ENCODE results near the gene DENND1A. TPM values are rescaled to one million over a fixed set of nuclear protein-coding genes. Genes with fewer than 3 reads are reported as not detected.

The DENND1A gene
- total RNA-seq, 6 experiments from 2014 or later: 13.9 to 22.6 (median 16.3) TPM

GRCh38 chr9:123584202-123585176 lies 345.4 kb downstream of the DENND1A start:
- H3K27ac ChIP-seq: no peak overlapping the region
- WGBS (ENCODE audit: insufficient coverage, low coverage, low lambda C conversion rate, missing lambda C conversion rate): 100% methylated on average over 6 of the region's 10 CpGs
- DNase-seq: no peak
- no peaks in the 10 kb centered on the region for H3K9me3 ChIP-seq
- no peaks in the 10 kb centered on the region for H3K4me1 ChIP-seq
- H3K36me3 ChIP-seq: no peaks in the 10 kb centered on the region
- intact Hi-C loops (cut with DNase I): no loop called here
- TF ChIP-seq POLR2A (IDR thresholded peaks at IDR 0.05) (no peak), CTCF (IDR thresholded peaks at IDR 0.05) (no peak)
- no peaks in the 10 kb centered on the region for H3K27me3 ChIP-seq
- ATAC-seq: peak in 1 of 4 donors; percentile 30
- no peak overlapping the region for H3K4me3 ChIP-seq

- Histone ChIP-seq H3K27ac (no peak overlapping the region), H3K9me3 (no peaks in the 10 kb centered on the region), H3K36me3 (no peaks in the 10 kb centered on the region), H3K27me3 (no peaks in the 10 kb centered on the region), H3K4me3 (no peak overlapping the region), H3K4me1 (no peaks in the 10 kb centered on the region)
- TF ChIP-seq POLR2A (IDR thresholded peaks at IDR 0.05) (no peak), CTCF (IDR thresholded peaks at IDR 0.05) (no peak)
- 100% methylated on average over 2 of the region's 2 CpGs for WGBS (ENCODE audit: insufficient coverage, low coverage, low lambda C conversion rate, missing lambda C conversion rate)
- DNase-seq (no peak), ATAC-seq (no peak)
- intact Hi-C loops (cut with DNase I): no loop called here
These were observed 346.3 kb downstream of the DENND1A start for GRCh38 chr9:123583646-123584045.

- WGBS (ENCODE audit: insufficient coverage, low coverage, low lambda C conversion rate, missing lambda C conversion rate): 60% methylated on average over 1 of the region's 2 CpGs
- DNase-seq (no peak), ATAC-seq (no peak)
- no peaks in the 10 kb centered on the region for H3K4me1 ChIP-seq
- intact Hi-C loops (cut with DNase I): no loop called here
- TF ChIP-seq CTCF (IDR thresholded peaks at IDR 0.05): no peak
- no peak for TF ChIP-seq POLR2A (IDR thresholded peaks at IDR 0.05)
- H3K4me3 ChIP-seq: no peak overlapping the region
- H3K36me3 ChIP-seq: no peaks in the 10 kb centered on the region
- no peaks in the 10 kb centered on the region for H3K27me3 ChIP-seq
- no peaks in the 10 kb centered on the region for H3K9me3 ChIP-seq
- H3K27ac ChIP-seq: no peak overlapping the region
These were observed 358.7 kb downstream of the DENND1A start for GRCh38 chr9:123571240-123571639.

- whole genome bisulfite sequencing (ENCODE audit: insufficient coverage, low coverage, low lambda C conversion rate, missing lambda C conversion rate): 65% methylated on average over 16 of the region's 17 CpGs
- DNase-seq: no peak
These were observed 360.9 kb downstream of the DENND1A start for GRCh38 chr9:123568691-123569688.

More at GRCh38 chr9:123568691-123569688, 360.9 kb downstream of the DENND1A start:
- ATAC-seq: peak in 1 of 4 donors; percentile 62
- Histone ChIP-seq H3K27ac (no peak overlapping the region), H3K4me3 (no peak overlapping the region), H3K4me1 (no peaks in the 10 kb centered on the region), H3K9me3 (no peaks in the 10 kb centered on the region), H3K36me3 (no peaks in the 10 kb centered on the region), H3K27me3 (no peaks in the 10 kb centered on the region)
- intact Hi-C loops (cut with DNase I): no loop called here
- TF ChIP-seq CTCF (IDR thresholded peaks at IDR 0.05) (no peak), POLR2A (IDR thresholded peaks at IDR 0.05) (no peak)

Data from right lobe of liver (tissue), 6 donors.